Suprapubic skin (tissue), 4 donors: ENCODE data around the gene CLASP2.

Experiments
- POLR2A ChIP-seq, 2 donors: fragments of 450-650 bp; IDR thresholded peaks; one replicate each; pipeline ENCODE4 v1.6.1; 2017; ENCODE audit warnings: antibody characterized with exemption in 2 of 2, mild to moderate bottlenecking in 2 of 2, moderate library complexity in 2 of 2
- POLR2AphosphoS5 ChIP-seq, 3 donors: sonication (generic); formaldehyde crosslinking; IDR thresholded peaks; one replicate each; pipeline ENCODE4 v1.6.1; 2017; ENCODE audit warnings: antibody characterized with exemption in 3 of 3
- TF ChIP-seq, protein P1 (sequence below), 2 donors: fragments of 200-600 bp in 1 of 2; fragments of 450-650 bp in 1 of 2; sonication (generic) in 1 of 2; IDR thresholded peaks; one replicate each; pipeline ENCODE4 v1.5.1; 2016 to 2019; ENCODE audit warnings: antibody characterized with exemption in 2 of 2, mild to moderate bottlenecking in 1 of 2, moderate library complexity in 1 of 2

DNA sequence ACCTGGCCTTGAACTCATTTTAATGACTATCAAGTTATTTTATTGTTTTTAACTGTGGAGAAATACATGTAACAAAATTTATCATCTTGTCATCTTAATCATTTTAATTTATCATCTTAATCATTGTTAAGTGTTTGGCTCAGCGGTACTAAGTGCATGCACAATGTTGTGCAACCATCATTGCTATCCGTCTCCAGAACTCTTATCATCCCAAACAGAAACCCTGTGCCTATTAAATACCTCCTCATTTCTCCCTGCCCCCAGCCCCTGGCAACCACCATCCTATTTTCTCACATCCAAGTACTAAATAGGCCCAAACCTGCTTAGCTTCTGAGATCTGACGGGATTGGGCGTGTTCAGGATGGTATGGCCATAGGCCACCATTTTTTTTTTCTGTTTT is 226.3 kb downstream of the CLASP2 start:
- no peak for TF ChIP-seq POLR2A (IDR thresholded peaks at IDR 0.05)
- TF ChIP-seq POLR2AphosphoS5 (IDR thresholded peaks at IDR 0.05) = no peak
- TF ChIP-seq, protein P1, sequence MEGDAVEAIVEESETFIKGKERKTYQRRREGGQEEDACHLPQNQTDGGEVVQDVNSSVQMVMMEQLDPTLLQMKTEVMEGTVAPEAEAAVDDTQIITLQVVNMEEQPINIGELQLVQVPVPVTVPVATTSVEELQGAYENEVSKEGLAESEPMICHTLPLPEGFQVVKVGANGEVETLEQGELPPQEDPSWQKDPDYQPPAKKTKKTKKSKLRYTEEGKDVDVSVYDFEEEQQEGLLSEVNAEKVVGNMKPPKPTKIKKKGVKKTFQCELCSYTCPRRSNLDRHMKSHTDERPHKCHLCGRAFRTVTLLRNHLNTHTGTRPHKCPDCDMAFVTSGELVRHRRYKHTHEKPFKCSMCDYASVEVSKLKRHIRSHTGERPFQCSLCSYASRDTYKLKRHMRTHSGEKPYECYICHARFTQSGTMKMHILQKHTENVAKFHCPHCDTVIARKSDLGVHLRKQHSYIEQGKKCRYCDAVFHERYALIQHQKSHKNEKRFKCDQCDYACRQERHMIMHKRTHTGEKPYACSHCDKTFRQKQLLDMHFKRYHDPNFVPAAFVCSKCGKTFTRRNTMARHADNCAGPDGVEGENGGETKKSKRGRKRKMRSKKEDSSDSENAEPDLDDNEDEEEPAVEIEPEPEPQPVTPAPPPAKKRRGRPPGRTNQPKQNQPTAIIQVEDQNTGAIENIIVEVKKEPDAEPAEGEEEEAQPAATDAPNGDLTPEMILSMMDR (IDR thresholded peaks at IDR 0.05) = no peak
